Adrenal gland (tissue), 12 donors: ENCODE measurements around the gene ARHGEF12. TPM values are rescaled to one million over a fixed set of nuclear protein-coding genes. Genes with fewer than 3 reads are reported as not detected.

Experiments used
- DNase-seq, 7 donors: peaks; one replicate each; pipeline ENCODE4 v3.0.0-alpha.2; 2019 to 2020
- H3K27ac ChIP-seq, 5 donors: fragments of 200-600 bp; sonication (generic) in 4 of 5; 1 replicate in 3 of 5; 2 replicates in 2 of 5; pipeline versions ENCODE4 v1.5.1 to v1.8.0; 2016 to 2020; ENCODE audit warnings: mild to moderate bottlenecking in 1 of 5
- H3K27me3 ChIP-seq: fragments of 200-600 bp; 2 replicates; pipeline ENCODE4 v1.8.0; 2021
- H3K36me3 ChIP-seq, 2 donors: fragments of 200-600 bp; replicated peaks in 1 of 2; 1 replicate in 1 of 2; 2 replicates in 1 of 2; pipeline versions ENCODE4 v1.5.1 to v1.8.0; 2018 to 2022
- H3K4me1 ChIP-seq, 2 donors: fragments of 200-600 bp; replicated peaks in 1 of 2; 1 replicate in 1 of 2; 2 replicates in 1 of 2; pipeline versions ENCODE4 v1.5.1 to v1.8.0; 2018 to 2021
- H3K4me3 ChIP-seq, 4 donors: fragments of 200-600 bp; sonication (generic) in 3 of 4; one replicate each; pipeline ENCODE4 v1.5.1; 2016 to 2018
- H3K9me3 ChIP-seq, 3 donors: fragments of 200-600 bp; sonication (generic) in 1 of 3; replicated peaks in 1 of 3; 1 replicate in 2 of 3; 2 replicates in 1 of 3; pipeline versions ENCODE4 v1.5.1 to v1.8.0; 2016 to 2021
- CTCF ChIP-seq, 6 experiments: fragments of 450-650 bp in 4 of 6; fragments of 200-600 bp in 2 of 6; sonication (generic) in 1 of 6; IDR thresholded peaks; 1 replicate in 5 of 6; 2 replicates in 1 of 6; pipeline versions ENCODE4 v1.5.1 to v1.8.0; 2016 to 2021; ENCODE audit warnings: antibody characterized with exemption in 6 of 6, mild to moderate bottlenecking in 2 of 6, moderate library complexity in 1 of 6
- POLR2A ChIP-seq, 2 donors: fragments of 450-650 bp; IDR thresholded peaks; one replicate each; pipeline ENCODE4 v1.6.1; 2017; ENCODE audit warnings: antibody characterized with exemption in 2 of 2, mild to moderate bottlenecking in 2 of 2, moderate library complexity in 1 of 2
- WGBS, 4 donors: extraction: QIAGEN DNeasy Blood & Tissue Kit in 2 of 4; methylation state at CpG; one replicate each; pipeline versions ENCODE4 v1.1.5 to v1.1.7; 2013 to 2017; 5-methylcytosine and 5-hydroxymethylcytosine counted together
- intact Hi-C, 2 donors: fragments of 100-400 bp; cut with DNase I; formaldehyde crosslinking; loops; one replicate each; pipeline versions ENCODE4 v1.14.1 to v1.15.0; 2022 to 2023
- polyA plus RNA-seq, 3 donors: library from polyadenylated mRNA; stranded (reverse); fragments of 200-250 nt in 2 of 3; fragments of 350-450 nt in 1 of 3; fragmentation: Illumina TruSeq in 1 of 3; extraction: RNeasy Lipid Tissue Mini Kit (QIAGEN cat#74804) in 1 of 3; gene quantifications; one replicate each; pipeline ENCODE4 v1.2.3, GENCODE V29; 2013 to 2014
- total RNA-seq, 9 donors: library from RNA; depleted of rRNA in 4 of 9; stranded (reverse); fragments of >200 nt in 4 of 9; fragments of 120-200 nt in 1 of 9; fragmentation: NEBNext Ultra II Directional in 1 of 9; extraction: Animal tissue kit (Norgen Biotek cat#: 25700) in 1 of 9; gene quantifications; one replicate each; pipeline versions ENCODE4 v1.1.0 to v1.2.4, GENCODE V29; 2013 to 2023
- donor health status: healthy with polysubstance abuse.
- donor health status: Bipolar disorder and iron deficiency.
- donor health status: DM: yes; HTN: yes; CAD: no.
- donor health status: DM: no; HTN: no; CAD: no.
- donor health status: DM: no; HTN: no; CAD: no.
- donor health status: DM: yes; HTN: yes; CAD: no.

Gene ARHGEF12
- total and polyA plus RNA-seq, 12 donors: 20.2 to 125 (median 94.2) TPM

GRCh38 chr11:120471994-120472393 lies 135.8 kb downstream of the ARHGEF12 start:
- peaks cover 0 to 80% of the 10 kb centered on the region in 2 donors for H3K36me3 ChIP-seq
- no peaks in the 10 kb centered on the region for H3K9me3 ChIP-seq
- 89 to 95% (median 94%) methylated on average over 3 of the region's 3 CpGs for WGBS, 4 donors
- intact Hi-C loops: loop anchor here in 1 of 2 donors (10.0 kb wide), 1 partner anchor 137 kb away; the partner anchor contains the start of gene ARHGEF12
- H3K4me3 ChIP-seq: no peak overlapping the region
- TF ChIP-seq CTCF (IDR thresholded peaks at IDR 0.05) (no peak), POLR2A (IDR thresholded peaks at IDR 0.05) (no peak)
- no peaks in the 10 kb centered on the region for H3K4me1 ChIP-seq
- no peak for DNase-seq
- H3K27ac ChIP-seq: no peak overlapping the region
- H3K27me3 ChIP-seq: no peaks in the 10 kb centered on the region

- Histone ChIP-seq H3K4me1 (no peaks in the 10 kb centered on the region), H3K36me3 (peaks cover 0 to 81% of the 10 kb centered on the region in 2 donors), H3K27me3 (no peaks in the 10 kb centered on the region), H3K4me3 (no peak overlapping the region), H3K9me3 (no peaks in the 10 kb centered on the region), H3K27ac (no peak overlapping the region)
- intact Hi-C loops: loop anchor here in 1 of 2 donors (10.0 kb wide), 1 partner anchor 139 kb away; the partner anchor contains the start of gene ARHGEF12
- TF ChIP-seq POLR2A (IDR thresholded peaks at IDR 0.05): no peak
- TF ChIP-seq CTCF (IDR thresholded peaks at IDR 0.05): no peak
- WGBS, 4 donors: 88 to 94% (median 90%) methylated on average over 2 to 3 of the region's 3 CpGs
- DNase-seq: no peak
Measured at GRCh38 chr11:120473503-120473902, 137.3 kb downstream of the ARHGEF12 start.

GRCh38 chr11:120482149-120482548 lies 145.9 kb downstream of the ARHGEF12 start:
- DNase-seq: peak; percentile 65 to 85 (median 74)
- TF ChIP-seq CTCF (IDR thresholded peaks at IDR 0.05): no peak
- peak in 1 of 2 donors; percentile 30 for TF ChIP-seq POLR2A (IDR thresholded peaks at IDR 0.05)
- Histone ChIP-seq H3K4me3 (no peak overlapping the region), H3K27me3 (no peaks in the 10 kb centered on the region), H3K36me3 (peaks cover 0 to 79% of the 10 kb centered on the region in 2 donors), H3K9me3 (no peaks in the 10 kb centered on the region), H3K27ac (peak overlapping the region; percentile 27 to 81 (median 77)), H3K4me1 (peaks cover 0 to 6% of the 10 kb centered on the region in 2 donors)
- 62 to 70% (median 66%) methylated on average over 6 of the region's 6 CpGs for WGBS, 4 donors
- intact Hi-C loops: no loop called here

GRCh38 chr11:120484722-120485121 lies 148.5 kb downstream of the ARHGEF12 start:
- 75 to 88% (median 86%) methylated on average over 3 of the region's 3 CpGs for WGBS, 4 donors
- no peak for DNase-seq
- peaks cover 0 to 6% of the 10 kb centered on the region in 2 donors for H3K4me1 ChIP-seq
- intact Hi-C loops: no loop called here
- TF ChIP-seq CTCF (IDR thresholded peaks at IDR 0.05) (no peak), POLR2A (IDR thresholded peaks at IDR 0.05) (no peak)
- H3K27ac ChIP-seq: no peak overlapping the region
- H3K9me3 ChIP-seq: no peaks in the 10 kb centered on the region
- no peak overlapping the region for H3K4me3 ChIP-seq
- peaks cover 0 to 53% of the 10 kb centered on the region in 2 donors for H3K36me3 ChIP-seq
- no peaks in the 10 kb centered on the region for H3K27me3 ChIP-seq
